Measurements from ENCODE around the gene MTRR. TPM values are rescaled to one million over a fixed set of nuclear protein-coding genes. Genes with fewer than 3 reads are reported as not detected.

The MTRR gene
- total and polyA plus RNA-seq, 3 experiments from 2014 or later, result 36.8 to 50.5 (median 45.5) TPM

DNA sequence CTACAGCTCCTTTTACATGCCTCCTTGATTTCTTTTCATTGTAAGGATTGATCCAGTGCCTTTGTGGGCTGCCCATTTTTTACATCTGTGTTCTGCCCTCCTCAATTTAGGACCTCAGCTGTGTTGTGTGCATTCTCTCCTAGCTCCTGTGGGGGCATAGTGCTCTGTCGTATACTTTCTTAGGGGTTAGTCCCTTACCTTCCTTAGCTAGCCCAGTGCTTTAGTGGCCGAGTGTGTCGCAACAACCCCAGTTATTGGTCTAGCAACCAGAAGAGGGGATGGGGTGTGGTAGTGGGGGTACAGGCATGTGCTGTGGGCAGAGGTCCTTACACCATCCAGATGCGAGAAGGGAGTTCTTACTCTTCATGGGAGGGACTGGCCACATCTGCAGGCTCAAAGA, 12.1 kb downstream of the MTRR start:
- no peaks in the 10 kb centered on the region for H3K9me3 ChIP-seq (ENCODE audit: low read length)
- H3K4me3 ChIP-seq (ENCODE audit: low read length), result no peak overlapping the region
- ChIA-PET POLR2A (interaction anchor here (0.8 kb wide), 1 partner anchor 12 kb away, joined by 3 read pairs; no protein-coding TSS in a partner anchor), CTCF (no interaction called here)
- H3K36me3 Mint-ChIP-seq, result peaks cover 4 to 89% (median 40%) of the 10 kb centered on the region in 3 donors
- peaks cover 65% of the 10 kb centered on the region for H3K36me3 ChIP-seq (ENCODE audit: insufficient read depth, low read length)
- H3K27ac ChIP-seq (ENCODE audit: low read depth, low read length), result no peak overlapping the region
- no peaks in the 10 kb centered on the region for H3K27me3 Mint-ChIP-seq
- no peaks in the 10 kb centered on the region for H3K27me3 ChIP-seq (ENCODE audit: insufficient read depth, low read length, poor library complexity, severe bottlenecking)
- no peak overlapping the region for H3K4me3 Mint-ChIP-seq
- peaks cover 36 to 56% (median 49%) of the 10 kb centered on the region in 3 donors for H3K4me1 Mint-ChIP-seq
- H3K4me1 ChIP-seq (ENCODE audit: insufficient read depth, low read length), result no peaks in the 10 kb centered on the region
- H3K27ac Mint-ChIP-seq, result peak overlapping the region in 6 of 8 donors; percentile 3 to 75 (median 50)
- no peaks in the 10 kb centered on the region for H3K9me3 Mint-ChIP-seq
- DNase-seq, result no peak

DNA sequence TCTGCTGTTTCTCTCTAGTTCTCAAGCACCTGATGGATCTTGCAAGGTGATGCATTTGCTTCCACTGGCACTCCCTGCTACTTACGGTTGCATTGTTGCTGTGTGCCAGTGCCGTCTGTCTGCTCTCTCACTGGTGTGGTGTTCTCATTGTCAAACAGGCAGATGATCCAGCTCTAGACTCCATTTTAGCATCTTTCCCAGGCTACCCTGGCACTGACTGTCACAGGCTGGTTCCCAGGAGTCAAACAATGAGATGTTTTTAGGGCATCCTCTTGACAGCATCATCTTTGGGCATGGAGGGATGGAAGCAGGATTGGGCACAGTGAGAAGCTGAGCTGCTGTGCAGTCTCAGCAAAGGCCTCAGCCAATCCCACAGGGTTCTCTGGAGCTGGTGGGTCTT, 12.9 kb downstream of the MTRR start:
- H3K9me3 Mint-ChIP-seq, result no peaks in the 10 kb centered on the region
- no peaks in the 10 kb centered on the region for H3K27me3 Mint-ChIP-seq
- ChIA-PET POLR2A (interaction anchor here (0.6 kb wide), 1 partner anchor 9 kb away, joined by 3 read pairs; no protein-coding TSS in a partner anchor), CTCF (no interaction called here)
- Histone ChIP-seq H3K4me3 (ENCODE audit: low read length) (no peak overlapping the region), H3K4me1 (ENCODE audit: insufficient read depth, low read length) (no peaks in the 10 kb centered on the region), H3K9me3 (ENCODE audit: low read length) (no peaks in the 10 kb centered on the region), H3K36me3 (ENCODE audit: insufficient read depth, low read length) (peaks cover 59% of the 10 kb centered on the region), H3K27ac (ENCODE audit: low read depth, low read length) (no peak overlapping the region), H3K27me3 (ENCODE audit: insufficient read depth, low read length, poor library complexity, severe bottlenecking) (no peaks in the 10 kb centered on the region)
- H3K27ac Mint-ChIP-seq, result peak overlapping the region in 6 of 8 donors; percentile 23 to 74 (median 56)
- peak overlapping the region in 1 of 7 donors; percentile 30 for H3K4me3 Mint-ChIP-seq
- peaks cover 31 to 49% (median 42%) of the 10 kb centered on the region in 3 donors for H3K4me1 Mint-ChIP-seq
- peaks cover 0 to 89% (median 33%) of the 10 kb centered on the region in 3 donors for H3K36me3 Mint-ChIP-seq
- no peak for DNase-seq

DNA sequence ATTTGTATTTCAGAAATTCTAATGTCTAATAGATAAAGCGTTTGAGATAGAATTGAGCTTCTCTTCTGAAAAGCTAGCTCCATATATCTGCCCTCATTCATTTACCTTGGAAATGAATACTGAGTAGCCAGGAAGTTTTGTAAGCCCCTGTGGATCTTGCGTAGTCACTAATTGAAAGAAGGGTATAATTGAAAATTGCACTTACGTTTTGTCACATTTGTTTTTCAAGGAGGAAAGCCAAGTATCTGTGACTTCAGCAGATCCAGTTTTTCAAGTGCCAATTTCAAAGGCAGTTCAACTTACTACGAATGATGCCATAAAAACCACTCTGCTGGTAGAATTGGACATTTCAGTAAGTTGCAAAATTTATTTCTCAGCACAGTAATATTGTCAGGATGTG, 14.0 kb downstream of the MTRR start:
- CTCF ChIA-PET, result interaction anchor here (0.7 kb wide), 1 partner anchor 11 kb away, joined by 3 read pairs; no protein-coding TSS in a partner anchor
- H3K36me3 ChIP-seq (ENCODE audit: insufficient read depth, low read length), result peaks cover 57% of the 10 kb centered on the region
- no peak overlapping the region for H3K27ac ChIP-seq (ENCODE audit: low read depth, low read length)
- H3K4me3 Mint-ChIP-seq, result no peak overlapping the region
- peaks cover 30 to 43% (median 40%) of the 10 kb centered on the region in 3 donors for H3K4me1 Mint-ChIP-seq
- POLR2A ChIA-PET, result no interaction called here
- H3K36me3 Mint-ChIP-seq, result peaks cover 0 to 87% (median 30%) of the 10 kb centered on the region in 3 donors
- H3K4me3 ChIP-seq (ENCODE audit: low read length), result no peak overlapping the region
- no peaks in the 10 kb centered on the region for H3K27me3 Mint-ChIP-seq
- no peaks in the 10 kb centered on the region for H3K9me3 Mint-ChIP-seq
- peak overlapping the region in 2 of 8 donors; percentile 24 to 68 for H3K27ac Mint-ChIP-seq
- H3K4me1 ChIP-seq (ENCODE audit: insufficient read depth, low read length), result no peaks in the 10 kb centered on the region
- DNase-seq, result no peak
- no peaks in the 10 kb centered on the region for H3K9me3 ChIP-seq (ENCODE audit: low read length)
- no peaks in the 10 kb centered on the region for H3K27me3 ChIP-seq (ENCODE audit: insufficient read depth, low read length, poor library complexity, severe bottlenecking)

DNA sequence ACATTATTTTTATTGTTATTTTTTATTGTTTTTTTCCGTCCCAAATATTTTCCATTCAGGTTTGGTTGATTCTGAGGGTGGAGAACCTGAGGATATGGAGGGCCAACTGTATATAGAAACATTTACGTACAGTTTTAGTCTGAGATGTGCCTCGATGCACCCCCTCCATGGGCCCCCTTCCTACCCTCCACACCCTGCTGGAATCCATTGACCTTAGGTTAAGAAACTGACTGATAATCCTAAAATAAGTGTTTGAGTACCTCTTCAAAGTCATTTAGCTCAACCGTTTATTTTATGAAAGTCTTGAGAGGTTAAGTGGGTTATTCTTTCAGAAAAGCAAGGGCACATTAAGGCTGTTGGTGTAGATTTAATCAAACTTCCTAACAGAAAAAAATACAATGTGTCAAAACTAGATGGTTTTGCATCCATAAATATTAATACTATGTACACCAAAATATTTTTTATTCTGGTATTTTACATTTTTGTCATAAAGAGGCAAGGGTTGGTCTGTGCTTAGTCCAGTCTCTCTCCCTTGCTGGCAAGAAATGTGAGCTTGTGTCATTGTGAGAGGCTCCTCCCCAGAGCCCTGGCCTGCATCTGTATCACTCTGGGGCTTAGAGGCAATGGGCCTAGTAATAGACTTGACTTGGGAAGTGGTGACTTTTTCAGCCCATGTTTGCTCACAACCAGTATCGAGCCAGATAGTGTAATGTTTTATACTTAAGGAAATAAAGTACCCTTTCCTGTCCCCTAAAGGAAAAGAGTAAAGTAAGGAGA, 15.7 kb downstream of the MTRR start:
- peaks cover 23 to 29% (median 27%) of the 10 kb centered on the region in 3 donors for H3K4me1 Mint-ChIP-seq
- H3K36me3 ChIP-seq (ENCODE audit: insufficient read depth, low read length), result peaks cover 49% of the 10 kb centered on the region

DNA sequence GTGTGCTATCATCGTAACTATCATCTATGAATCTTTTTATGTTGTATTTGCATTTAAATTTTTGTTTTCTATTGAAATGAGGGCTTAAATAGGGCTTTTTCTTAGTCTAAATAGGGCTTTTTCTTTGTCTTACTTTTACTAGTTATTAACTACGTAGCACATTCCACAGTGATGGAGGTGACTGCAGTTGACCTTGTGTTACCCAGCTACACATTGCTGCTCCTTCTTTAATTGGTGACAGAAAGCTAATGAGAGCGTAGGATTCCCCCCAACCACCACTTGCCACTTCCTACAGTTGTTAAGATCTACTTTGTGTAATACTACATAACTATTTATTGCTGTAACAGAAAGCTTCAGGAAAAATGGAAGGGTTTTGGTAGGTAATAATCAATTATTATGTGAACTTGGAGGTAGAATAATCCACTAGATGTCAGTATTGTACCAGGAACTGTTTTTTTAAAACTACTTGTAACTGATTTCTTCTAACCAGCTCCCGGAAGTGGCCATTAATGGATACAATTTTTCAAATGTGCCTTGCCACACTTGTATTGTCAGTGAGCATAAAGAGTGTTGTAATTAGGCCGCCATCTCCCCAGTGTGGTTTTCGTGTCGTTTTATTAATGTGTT, 18.0 kb downstream of the MTRR start:
- Mint-ChIP-seq H3K27me3 (no peaks in the 10 kb centered on the region), H3K9me3 (no peaks in the 10 kb centered on the region), H3K36me3 (peaks cover 0 to 81% (median 22%) of the 10 kb centered on the region in 3 donors), H3K4me1 (peaks cover 7 to 10% (median 10%) of the 10 kb centered on the region in 3 donors), H3K4me3 (no peak overlapping the region), H3K27ac (peak overlapping the region in 1 of 8 donors; percentile 36)
- H3K4me3 ChIP-seq (ENCODE audit: low read length), result no peak overlapping the region
- H3K27me3 ChIP-seq (ENCODE audit: insufficient read depth, low read length, poor library complexity, severe bottlenecking), result no peaks in the 10 kb centered on the region
- DNase-seq, result peak in 1 of 5 donors; percentile 31
- H3K27ac ChIP-seq (ENCODE audit: low read depth, low read length), result no peak overlapping the region
- no peaks in the 10 kb centered on the region for H3K9me3 ChIP-seq (ENCODE audit: low read length)
- no peaks in the 10 kb centered on the region for H3K4me1 ChIP-seq (ENCODE audit: insufficient read depth, low read length)
- ChIA-PET POLR2A (interaction anchor here (1.0 kb wide), 1 partner anchor 17 kb away, joined by 3 read pairs; no protein-coding TSS in a partner anchor), CTCF (interaction anchor here (1.0 to 2.3 kb wide), 7 partner anchors 9 to 24 kb away, joined by 3 to 10 read pairs (median 4); partner anchors contain the start of genes FASTKD3 and MTRR)
- peaks cover 36% of the 10 kb centered on the region for H3K36me3 ChIP-seq (ENCODE audit: insufficient read depth, low read length)

More for the DNA sequence above, 15.7 kb downstream of the MTRR start:
- no peak overlapping the region for H3K4me3 ChIP-seq (ENCODE audit: low read length)
- Mint-ChIP-seq H3K27ac (peak overlapping the region in 2 of 8 donors; percentile 2 to 33), H3K4me3 (no peak overlapping the region), H3K9me3 (no peaks in the 10 kb centered on the region), H3K27me3 (no peaks in the 10 kb centered on the region), H3K36me3 (peaks cover 0 to 87% (median 25%) of the 10 kb centered on the region in 3 donors)
- no peak overlapping the region for H3K27ac ChIP-seq (ENCODE audit: low read depth, low read length)
- no peaks in the 10 kb centered on the region for H3K4me1 ChIP-seq (ENCODE audit: insufficient read depth, low read length)
- POLR2A ChIA-PET, result no interaction called here
- H3K27me3 ChIP-seq (ENCODE audit: insufficient read depth, low read length, poor library complexity, severe bottlenecking), result no peaks in the 10 kb centered on the region
- DNase-seq, result no peak
- H3K9me3 ChIP-seq (ENCODE audit: low read length), result no peaks in the 10 kb centered on the region
- CTCF ChIA-PET, result interaction anchor here (1.2 kb wide), 1 partner anchor 9 kb away, joined by 3 read pairs; no protein-coding TSS in a partner anchor

DNA sequence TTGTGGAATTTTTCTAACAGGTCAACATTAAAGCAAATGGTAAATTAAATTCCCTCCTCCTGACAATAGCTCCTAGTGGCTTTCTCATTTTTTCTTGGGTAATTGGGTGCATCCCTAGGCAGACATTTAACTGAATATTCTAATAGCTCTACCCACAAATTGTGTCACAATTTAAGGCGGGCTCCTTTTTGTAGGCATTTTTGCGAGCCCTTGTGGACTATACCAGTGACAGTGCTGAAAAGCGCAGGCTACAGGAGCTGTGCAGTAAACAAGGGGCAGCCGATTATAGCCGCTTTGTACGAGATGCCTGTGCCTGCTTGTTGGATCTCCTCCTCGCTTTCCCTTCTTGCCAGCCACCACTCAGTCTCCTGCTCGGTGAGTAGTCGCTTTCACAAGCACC, 20.0 kb downstream of the MTRR start:
- no peaks in the 10 kb centered on the region for H3K4me1 ChIP-seq (ENCODE audit: insufficient read depth, low read length)
- peaks cover 36% of the 10 kb centered on the region for H3K36me3 ChIP-seq (ENCODE audit: insufficient read depth, low read length)
- ChIA-PET POLR2A (no interaction called here), CTCF (no interaction called here)
- H3K27ac ChIP-seq (ENCODE audit: low read depth, low read length), result no peak overlapping the region
- H3K9me3 ChIP-seq (ENCODE audit: low read length), result no peaks in the 10 kb centered on the region
- DNase-seq, result no peak
- H3K27me3 ChIP-seq (ENCODE audit: insufficient read depth, low read length, poor library complexity, severe bottlenecking), result no peaks in the 10 kb centered on the region
- H3K27me3 Mint-ChIP-seq, result no peaks in the 10 kb centered on the region
- H3K4me3 Mint-ChIP-seq, result no peak overlapping the region
- no peaks in the 10 kb centered on the region for H3K9me3 Mint-ChIP-seq
- peaks cover 0 to 83% (median 24%) of the 10 kb centered on the region in 3 donors for H3K36me3 Mint-ChIP-seq
- H3K4me1 Mint-ChIP-seq, result peaks cover 5 to 9% (median 7%) of the 10 kb centered on the region in 3 donors
- peak overlapping the region in 1 of 8 donors; percentile 8 for H3K27ac Mint-ChIP-seq
- no peak overlapping the region for H3K4me3 ChIP-seq (ENCODE audit: low read length)

DNA sequence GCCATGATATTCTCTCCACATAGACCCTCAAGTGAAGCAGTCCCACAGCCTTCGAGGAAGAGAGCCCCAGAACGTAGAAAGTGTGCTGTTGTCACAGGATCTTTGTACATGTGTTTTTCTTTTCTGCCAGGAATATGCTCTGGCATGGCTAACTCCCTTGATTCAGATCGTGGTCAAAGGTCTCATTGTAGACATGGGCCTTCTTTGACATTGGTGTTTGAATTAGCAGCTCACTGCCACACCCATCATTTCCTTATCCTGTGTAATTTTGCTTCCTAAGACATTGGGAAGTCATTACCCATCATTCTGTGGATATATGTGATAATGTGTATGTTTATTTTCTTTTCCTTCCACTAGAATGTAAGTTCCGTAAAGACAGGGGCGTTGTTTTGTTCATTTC, 25.5 kb downstream of the MTRR start:
- Histone ChIP-seq H3K27me3 (ENCODE audit: insufficient read depth, low read length, poor library complexity, severe bottlenecking) (no peaks in the 10 kb centered on the region), H3K4me3 (ENCODE audit: low read length) (no peak overlapping the region), H3K27ac (ENCODE audit: low read depth, low read length) (no peak overlapping the region), H3K9me3 (ENCODE audit: low read length) (no peaks in the 10 kb centered on the region), H3K4me1 (ENCODE audit: insufficient read depth, low read length) (no peaks in the 10 kb centered on the region), H3K36me3 (ENCODE audit: insufficient read depth, low read length) (peaks cover 62% of the 10 kb centered on the region)
- Mint-ChIP-seq H3K4me3 (no peak overlapping the region), H3K9me3 (no peaks in the 10 kb centered on the region), H3K27ac (peak overlapping the region in 3 of 8 donors; percentile 2 to 56 (median 17)), H3K4me1 (no peaks in the 10 kb centered on the region), H3K36me3 (peaks cover 20 to 90% (median 42%) of the 10 kb centered on the region in 3 donors), H3K27me3 (peaks cover 0 to 2% of the 10 kb centered on the region in 2 donors)
- POLR2A ChIA-PET, result no interaction called here
- no peak for DNase-seq
- CTCF ChIA-PET, result no interaction called here

DNA sequence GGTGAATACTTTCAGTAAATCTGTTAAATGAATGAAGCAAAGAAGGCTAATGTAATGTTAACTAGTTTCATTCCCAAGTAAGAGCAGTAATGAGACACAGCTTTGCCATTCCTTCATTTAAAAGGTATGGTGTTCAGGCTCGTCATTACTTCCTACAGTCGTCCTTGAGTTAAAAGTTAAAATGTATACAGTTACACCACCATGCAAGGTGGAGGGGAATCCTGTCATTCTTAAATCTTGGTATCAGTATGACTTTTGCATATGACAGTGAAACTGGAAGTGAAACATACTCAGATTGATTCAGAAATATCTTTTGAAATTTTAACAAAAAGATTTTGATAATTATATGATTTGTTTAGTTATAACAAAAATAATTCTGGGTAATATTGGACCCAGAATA, 25.9 kb downstream of the MTRR start:
- no peaks in the 10 kb centered on the region for H3K4me1 Mint-ChIP-seq
- H3K4me1 ChIP-seq (ENCODE audit: insufficient read depth, low read length), result no peaks in the 10 kb centered on the region
- H3K36me3 ChIP-seq (ENCODE audit: insufficient read depth, low read length), result peaks cover 65% of the 10 kb centered on the region
- H3K27ac ChIP-seq (ENCODE audit: low read depth, low read length), result no peak overlapping the region
- no peak overlapping the region for H3K4me3 Mint-ChIP-seq
- H3K27ac Mint-ChIP-seq, result peak overlapping the region in 1 of 8 donors; percentile 2
- peaks cover 0 to 2% of the 10 kb centered on the region in 2 donors for H3K27me3 Mint-ChIP-seq
- H3K36me3 Mint-ChIP-seq, result peaks cover 23 to 90% (median 42%) of the 10 kb centered on the region in 3 donors
- POLR2A ChIA-PET, result no interaction called here
- DNase-seq, result no peak
- no peak overlapping the region for H3K4me3 ChIP-seq (ENCODE audit: low read length)
- CTCF ChIA-PET, result no interaction called here
- H3K27me3 ChIP-seq (ENCODE audit: insufficient read depth, low read length, poor library complexity, severe bottlenecking), result no peaks in the 10 kb centered on the region
- H3K9me3 Mint-ChIP-seq, result no peaks in the 10 kb centered on the region
- no peaks in the 10 kb centered on the region for H3K9me3 ChIP-seq (ENCODE audit: low read length)
